Colonic mucosa (tissue), 4 donors: ENCODE data around the gene HSD11B2. TPM values are rescaled to one million over a fixed set of nuclear protein-coding genes. Genes with fewer than 3 reads are reported as not detected.

ENCODE experiments used
- DNase-seq: peaks from one replicate; pipeline ENCODE4 v3.0.0-alpha.2; 2020
- H3K27ac ChIP-seq: fragments of 200-600 bp; one replicate; pipeline ENCODE4 v1.8.0; 2021
- H3K27me3 ChIP-seq: fragments of 200-600 bp; one replicate; pipeline ENCODE4 v1.8.0; 2021
- H3K36me3 ChIP-seq: fragments of 200-600 bp; one replicate; pipeline ENCODE4 v1.8.0; 2021
- H3K4me1 ChIP-seq: fragments of 200-600 bp; one replicate; pipeline ENCODE4 v1.8.0; 2021; ENCODE audit warnings: mild to moderate bottlenecking
- H3K4me3 ChIP-seq: fragments of 200-600 bp; one replicate; pipeline ENCODE4 v1.8.0; 2021
- H3K9ac ChIP-seq, 2 donors: one replicate each; pipeline ENCODE4 v1.7.0; 2013; ENCODE audit warnings: control low read depth in 2 of 2, low read depth in 2 of 2, low read length in 2 of 2
- H3K9me3 ChIP-seq: fragments of 200-600 bp; one replicate; pipeline ENCODE4 v1.8.0; 2021
- CTCF ChIP-seq: fragments of 200-600 bp; IDR thresholded peaks from one replicate; pipeline ENCODE4 v1.8.0; 2022; ENCODE audit warnings: antibody characterized with exemption, mild to moderate bottlenecking
- intact Hi-C: fragments of 100-400 bp; cut with DNase I; formaldehyde crosslinking; loops from one replicate; pipeline ENCODE4 v1.14.1; 2022
- total RNA-seq, 2 donors: library from RNA; stranded (reverse); fragmentation: NEBNext Ultra II Directional in 1 of 2; extraction: Animal tissue kit (Norgen Biotek cat#: 25700) in 1 of 2; gene quantifications; one replicate each; pipeline ENCODE4 v1.2.1, GENCODE V29; 2021
- donor health status: healthy.
- donor health status: DM: no; HTN: no; CAD: no.
- donor health status: DM: no; HTN: no; CAD: no.

HSD11B2 gene
- total RNA-seq, 2 donors from 2014 or later = 348 to 378 TPM

- peaks cover 5% of the 10 kb centered on the region for H3K4me1 ChIP-seq
Measured at GRCh38 chr16:67403976-67404555, 26.9 kb upstream of the HSD11B2 start.

GRCh38 chr16:67404740-67405226 lies 26.1 kb upstream of the HSD11B2 start:
- H3K27me3 ChIP-seq = no peaks in the 10 kb centered on the region
- no peak for TF ChIP-seq CTCF
- peak overlapping the region in 1 of 2 donors; percentile 75 for H3K9ac ChIP-seq
- H3K27ac ChIP-seq = peak overlapping the region; percentile 79
- H3K4me3 ChIP-seq = no peak overlapping the region
- DNase-seq = peak; percentile 91
- no peaks in the 10 kb centered on the region for H3K9me3 ChIP-seq
- no peaks in the 10 kb centered on the region for H3K36me3 ChIP-seq
- intact Hi-C loops = no loop called here
- H3K4me1 ChIP-seq = peaks cover 5% of the 10 kb centered on the region

More at GRCh38 chr16:67403976-67404555, 26.9 kb upstream of the HSD11B2 start:
- H3K9me3 ChIP-seq = no peaks in the 10 kb centered on the region
- H3K36me3 ChIP-seq = no peaks in the 10 kb centered on the region
- H3K27ac ChIP-seq = peak overlapping the region; percentile 79
- H3K4me3 ChIP-seq = no peak overlapping the region
- peak overlapping the region in 1 of 2 donors; percentile 75 for H3K9ac ChIP-seq
- TF ChIP-seq CTCF = no peak
- H3K27me3 ChIP-seq = no peaks in the 10 kb centered on the region
- DNase-seq = no peak
- intact Hi-C loops = no loop called here

GRCh38 chr16:67405336-67405735 lies 25.6 kb upstream of the HSD11B2 start:
- Histone ChIP-seq H3K4me3 (no peak overlapping the region), H3K27ac (peak overlapping the region; percentile 7), H3K9me3 (no peaks in the 10 kb centered on the region), H3K9ac (peak overlapping the region in 1 of 2 donors; percentile 56), H3K4me1 (peaks cover 5% of the 10 kb centered on the region), H3K27me3 (no peaks in the 10 kb centered on the region), H3K36me3 (no peaks in the 10 kb centered on the region)
- no peak for TF ChIP-seq CTCF
- intact Hi-C loops = no loop called here
- no peak for DNase-seq

- intact Hi-C loops = no loop called here
- Histone ChIP-seq H3K36me3 (no peaks in the 10 kb centered on the region), H3K27me3 (no peaks in the 10 kb centered on the region), H3K4me1 (peaks cover 5% of the 10 kb centered on the region), H3K27ac (no peak overlapping the region), H3K9me3 (no peaks in the 10 kb centered on the region), H3K4me3 (no peak overlapping the region), H3K9ac (peak overlapping the region; percentile 4 to 52)
- DNase-seq = no peak
- no peak for TF ChIP-seq CTCF
Measured at GRCh38 chr16:67406111-67406971, 24.6 kb upstream of the HSD11B2 start.

- Histone ChIP-seq H3K27ac (no peak overlapping the region), H3K4me3 (no peak overlapping the region), H3K36me3 (no peaks in the 10 kb centered on the region), H3K27me3 (no peaks in the 10 kb centered on the region), H3K4me1 (peaks cover 5% of the 10 kb centered on the region), H3K9ac (peak overlapping the region in 1 of 2 donors; percentile 3), H3K9me3 (no peaks in the 10 kb centered on the region)
- DNase-seq = no peak
- no peak for TF ChIP-seq CTCF
- intact Hi-C loops = no loop called here
Measured at GRCh38 chr16:67407176-67407787, 23.6 kb upstream of the HSD11B2 start.
